ENCODE data around the gene FAM241A.

- TF ChIP-seq CTCF (IDR thresholded peaks at IDR 0.05): no peak
- no peak for TF ChIP-seq EZH2 (IDR thresholded peaks at IDR 0.05)
These were observed 11.3 kb downstream of the FAM241A start for GRCh38 chr4:112156553-112156952.

All from neural progenitor cell (in vitro differentiated cells).